Retinal pigment epithelial cell (primary cell): ENCODE measurements around the gene CCND3.
A peak's percentile ranks its signal among the peaks of the same experiment; 100 is the strongest.

Source experiments
- DNase-seq: peaks from one replicate; pipeline ENCODE4 v3.0.0-alpha.2; 2010; ENCODE audit warnings: low read depth
- H3K4me3 ChIP-seq: 2 replicates; pipeline ENCODE4 v1.5.1; 2011; ENCODE audit warnings: mild to moderate bottlenecking, low read length, control low read depth, moderate library complexity
- TF ChIP-seq, protein P1 (sequence below): conservative IDR thresholded peaks from 2 replicates; pipeline ENCODE4 v1.5.1; 2011; ENCODE audit warnings: low read depth, low read length, control low read depth, inconsistent platforms

The CCND3 gene

DNA sequence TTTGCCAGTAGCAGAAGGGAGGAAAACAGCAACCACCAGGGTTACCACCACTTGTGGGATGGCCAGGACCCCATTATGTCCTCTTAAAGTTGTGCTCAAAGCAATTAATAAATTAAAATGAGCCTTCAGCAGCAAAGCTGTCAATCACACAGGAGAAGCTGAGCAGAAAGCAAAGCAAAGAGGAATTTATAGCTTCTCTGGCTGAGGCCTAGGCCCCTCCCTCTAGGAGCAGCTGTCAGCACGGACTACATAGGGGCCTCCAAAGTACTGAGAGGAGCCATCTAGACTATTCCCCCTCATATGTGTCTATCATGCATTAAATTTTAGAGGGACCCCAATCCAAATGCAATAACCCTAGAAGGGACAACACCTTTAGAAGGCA lies 6.4 kb downstream of the CCND3 start:
- H3K4me3 ChIP-seq, result no peak overlapping the region
- TF ChIP-seq, protein P1, sequence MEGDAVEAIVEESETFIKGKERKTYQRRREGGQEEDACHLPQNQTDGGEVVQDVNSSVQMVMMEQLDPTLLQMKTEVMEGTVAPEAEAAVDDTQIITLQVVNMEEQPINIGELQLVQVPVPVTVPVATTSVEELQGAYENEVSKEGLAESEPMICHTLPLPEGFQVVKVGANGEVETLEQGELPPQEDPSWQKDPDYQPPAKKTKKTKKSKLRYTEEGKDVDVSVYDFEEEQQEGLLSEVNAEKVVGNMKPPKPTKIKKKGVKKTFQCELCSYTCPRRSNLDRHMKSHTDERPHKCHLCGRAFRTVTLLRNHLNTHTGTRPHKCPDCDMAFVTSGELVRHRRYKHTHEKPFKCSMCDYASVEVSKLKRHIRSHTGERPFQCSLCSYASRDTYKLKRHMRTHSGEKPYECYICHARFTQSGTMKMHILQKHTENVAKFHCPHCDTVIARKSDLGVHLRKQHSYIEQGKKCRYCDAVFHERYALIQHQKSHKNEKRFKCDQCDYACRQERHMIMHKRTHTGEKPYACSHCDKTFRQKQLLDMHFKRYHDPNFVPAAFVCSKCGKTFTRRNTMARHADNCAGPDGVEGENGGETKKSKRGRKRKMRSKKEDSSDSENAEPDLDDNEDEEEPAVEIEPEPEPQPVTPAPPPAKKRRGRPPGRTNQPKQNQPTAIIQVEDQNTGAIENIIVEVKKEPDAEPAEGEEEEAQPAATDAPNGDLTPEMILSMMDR, result no peak
- no peak for DNase-seq

DNA sequence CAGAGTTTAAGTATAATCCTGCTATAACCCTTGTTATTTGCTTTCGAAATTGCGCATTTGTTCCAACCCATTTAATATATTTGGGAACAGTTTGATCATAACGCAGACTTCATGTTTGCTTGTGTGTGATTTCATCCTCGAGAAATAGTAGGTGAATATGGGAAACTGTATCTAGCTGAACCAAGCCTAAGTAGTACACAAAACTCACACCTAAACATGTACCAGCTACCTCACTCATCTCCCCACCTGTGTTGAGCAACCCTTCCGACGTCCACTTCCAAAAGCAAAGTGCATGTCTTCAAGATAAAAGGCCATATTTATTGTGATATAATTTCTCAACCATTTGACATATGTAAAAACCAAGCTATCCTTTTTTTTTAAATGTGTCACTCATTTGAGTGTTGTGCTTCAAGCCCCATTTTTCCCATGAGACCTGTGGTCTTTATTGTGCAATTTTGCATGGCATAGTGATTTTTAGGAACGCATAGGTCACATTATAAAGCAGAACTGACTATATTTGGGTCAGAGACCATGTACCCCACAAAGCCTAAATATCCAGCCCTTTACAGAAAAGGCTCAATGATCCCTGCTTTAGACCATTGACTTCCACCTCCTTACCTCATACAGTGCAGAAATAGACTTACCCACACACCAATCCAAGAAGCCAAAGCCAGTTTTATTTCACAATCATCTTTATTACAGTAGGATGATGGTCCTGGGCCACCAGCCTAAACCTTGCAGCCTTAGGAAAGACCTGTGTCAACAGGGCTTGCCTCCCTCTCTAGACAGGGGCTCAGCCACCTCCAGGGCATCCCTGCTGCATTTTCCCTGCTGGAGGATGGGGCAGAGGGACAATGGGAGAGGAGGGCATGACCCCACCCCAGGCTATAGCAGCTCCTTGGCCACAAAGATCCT lies 7.1 kb downstream of the CCND3 start:
- TF ChIP-seq, protein P1, result no peak
- no peak for DNase-seq
- H3K4me3 ChIP-seq, result no peak overlapping the region

DNA sequence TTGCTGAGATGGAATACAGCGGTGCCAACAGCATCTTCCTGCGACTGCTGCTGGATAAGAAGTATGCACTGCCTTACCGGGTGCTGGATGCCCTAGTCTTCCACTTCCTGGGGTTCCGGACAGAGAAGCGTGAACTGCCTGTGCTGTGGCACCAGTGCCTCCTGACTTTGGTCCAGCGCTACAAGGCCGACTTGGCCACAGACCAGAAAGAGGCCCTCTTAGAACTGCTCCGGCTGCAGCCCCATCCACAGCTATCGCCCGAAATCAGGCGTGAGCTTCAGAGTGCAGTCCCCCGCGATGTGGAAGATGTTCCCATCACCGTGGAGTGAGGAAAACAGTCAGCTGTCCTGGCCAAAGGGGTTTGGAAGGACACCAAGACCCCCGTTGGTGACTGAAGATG lies 9.2 kb downstream of the CCND3 start:
- no peak overlapping the region for H3K4me3 ChIP-seq
- no peak for DNase-seq

DNA sequence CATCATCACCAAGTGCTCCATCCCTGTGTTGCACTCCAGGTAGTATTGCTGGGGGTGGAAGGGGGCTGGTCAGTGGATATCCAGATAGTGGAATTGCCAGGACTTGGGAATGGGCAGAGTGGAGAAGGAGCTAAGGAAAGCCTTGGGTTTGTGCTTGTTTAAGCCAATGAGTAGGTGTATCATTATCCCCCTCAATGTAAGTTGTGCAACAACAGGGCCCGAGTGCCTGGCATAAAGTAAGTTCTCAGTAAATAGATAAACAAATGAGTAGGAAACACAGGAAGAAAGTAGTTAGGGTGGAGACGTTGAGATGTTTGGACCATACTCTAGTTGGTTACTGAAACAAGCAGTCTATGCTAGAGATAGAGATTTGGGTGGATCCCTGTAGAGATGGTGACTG lies 9.8 kb downstream of the CCND3 start:
- TF ChIP-seq, protein P1, result no peak
- no peak for DNase-seq
- H3K4me3 ChIP-seq, result no peak overlapping the region

More for the DNA sequence above, 9.2 kb downstream of the CCND3 start:
- TF ChIP-seq, protein P1, result no peak

DNA sequence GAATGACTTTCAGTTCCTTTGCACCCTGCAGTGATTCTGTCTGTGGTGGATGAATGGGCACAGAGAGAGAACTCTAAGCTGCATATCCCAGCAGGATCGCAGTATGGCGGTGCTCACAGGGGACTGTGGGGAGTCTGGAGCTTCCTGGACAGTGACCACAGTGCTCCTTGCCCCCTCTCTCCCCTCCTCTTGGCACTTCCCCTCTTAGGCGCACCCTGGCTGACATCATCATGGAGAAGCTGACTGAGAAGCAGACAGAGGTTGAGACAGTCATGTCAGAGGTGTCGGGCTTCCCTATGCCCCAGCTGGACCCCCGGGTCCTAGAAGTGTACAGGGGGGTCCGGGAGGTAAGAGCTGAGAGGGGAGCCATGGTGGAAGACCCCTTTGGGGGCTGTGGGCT lies 11.7 kb downstream of the CCND3 start:
- DNase-seq, result no peak
- TF ChIP-seq, protein P1, result no peak
- no peak overlapping the region for H3K4me3 ChIP-seq

DNA sequence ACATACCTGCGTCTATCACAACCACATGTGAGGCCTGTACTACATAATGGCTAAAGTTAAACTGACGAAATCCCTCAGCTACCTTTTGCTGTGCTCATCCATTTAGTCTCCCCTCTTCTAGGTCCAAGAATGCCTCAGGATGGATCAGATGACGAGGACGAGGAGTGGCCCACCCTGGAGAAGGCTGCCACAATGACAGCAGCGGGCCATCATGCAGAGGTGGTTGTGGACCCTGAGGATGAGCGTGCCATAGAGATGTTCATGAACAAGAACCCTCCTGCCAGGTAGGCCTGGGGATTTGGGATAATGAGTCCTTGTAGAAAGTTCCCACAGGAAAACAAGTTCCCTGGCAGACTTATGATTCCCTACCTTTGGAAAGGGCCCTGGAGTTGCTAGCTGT lies 14.4 kb downstream of the CCND3 start:
- TF ChIP-seq, protein P1, result no peak
- no peak for DNase-seq

DNA sequence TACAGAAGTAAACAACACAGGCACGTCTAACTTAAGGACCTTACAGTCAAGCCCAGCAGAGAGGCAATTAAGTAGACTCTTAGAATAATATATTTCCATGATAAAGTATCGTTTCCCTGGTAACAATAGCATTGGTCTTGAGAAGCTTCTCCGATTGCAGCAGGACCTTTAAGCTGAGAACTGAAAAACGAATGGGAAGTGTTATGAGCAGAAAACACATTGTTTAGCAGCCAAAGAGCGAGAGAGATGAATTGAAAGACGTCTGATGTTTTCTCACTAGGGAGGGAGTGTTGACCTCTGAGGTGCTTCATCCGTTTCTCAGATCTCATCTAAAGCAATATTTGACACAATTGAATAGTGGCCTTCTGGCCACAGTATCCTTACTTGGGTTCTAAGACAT lies 19.5 kb downstream of the CCND3 start:
- TF ChIP-seq, protein P1, result no peak
- no peak for DNase-seq

More for the DNA sequence above, 14.4 kb downstream of the CCND3 start:
- H3K4me3 ChIP-seq, result no peak overlapping the region

More for the DNA sequence above, 19.5 kb downstream of the CCND3 start:
- H3K4me3 ChIP-seq, result peak overlapping the region; percentile 99
